Measurements from ENCODE around the gene LARGE2. TPM values are rescaled to one million over a fixed set of nuclear protein-coding genes. Genes with fewer than 3 reads are reported as not detected.

LARGE2 gene
- total and polyA plus RNA-seq, 12 donors = 0.23 to 0.42 TPM; not detected in 10

DNA sequence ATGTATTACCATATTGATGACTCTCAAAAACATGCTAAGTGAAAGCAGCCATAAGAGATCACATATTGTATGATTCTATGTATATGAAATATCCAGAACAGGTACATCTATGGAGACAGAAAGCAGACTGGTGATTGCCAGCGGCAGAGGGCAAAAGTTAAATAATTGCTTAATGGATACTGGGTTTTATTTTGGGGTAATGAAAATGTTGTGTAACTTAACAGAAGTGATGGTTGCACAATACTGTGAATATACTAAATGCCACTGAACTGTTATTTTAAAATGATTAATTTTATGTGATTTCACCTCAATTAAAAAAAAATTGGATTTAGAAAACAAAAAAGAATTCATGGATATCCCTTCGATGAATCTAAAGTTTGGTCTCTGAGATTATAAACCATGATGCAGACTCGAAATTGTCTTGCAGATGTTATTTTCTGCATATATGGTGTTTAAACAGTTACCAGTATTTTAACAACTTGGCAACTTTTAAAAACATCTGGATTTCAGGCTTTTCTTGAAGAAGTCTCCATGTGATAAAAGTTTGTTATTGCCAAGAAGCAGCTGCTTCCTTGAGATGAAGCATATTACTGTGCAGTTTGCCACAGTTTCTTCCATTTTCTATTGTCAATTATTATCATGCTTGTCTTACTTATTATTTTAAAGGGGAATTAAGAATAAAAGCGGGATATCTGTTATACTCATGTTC, 38.1 kb downstream of the LARGE2 start:
- ATAC-seq (peak in 3 of 8 donors; percentile 48 to 56 (median 49)), DNase-seq (no peak)
- H3K27me3 ChIP-seq = no peaks in the 10 kb centered on the region
- H3K27ac ChIP-seq = peak overlapping the region in 3 of 10 donors; percentile 5 to 47 (median 46)
- no peak overlapping the region for H3K4me3 ChIP-seq
- H3K4me1 ChIP-seq = peaks cover 0 to 34% (median 12%) of the 10 kb centered on the region in 9 donors
- intact Hi-C loops (cut with DNase I) = loop anchor here in 4 of 10 donors (10.0 kb wide), 3 partner anchors 54 to 354 kb away; no protein-coding TSS in a partner anchor
- H3K9me3 ChIP-seq = peaks cover 0 to 6% (median 0%) of the 10 kb centered on the region in 11 donors
- H3K36me3 ChIP-seq = peaks cover 0 to 62% (median 4%) of the 10 kb centered on the region in 9 donors
- TF ChIP-seq, protein P1, sequence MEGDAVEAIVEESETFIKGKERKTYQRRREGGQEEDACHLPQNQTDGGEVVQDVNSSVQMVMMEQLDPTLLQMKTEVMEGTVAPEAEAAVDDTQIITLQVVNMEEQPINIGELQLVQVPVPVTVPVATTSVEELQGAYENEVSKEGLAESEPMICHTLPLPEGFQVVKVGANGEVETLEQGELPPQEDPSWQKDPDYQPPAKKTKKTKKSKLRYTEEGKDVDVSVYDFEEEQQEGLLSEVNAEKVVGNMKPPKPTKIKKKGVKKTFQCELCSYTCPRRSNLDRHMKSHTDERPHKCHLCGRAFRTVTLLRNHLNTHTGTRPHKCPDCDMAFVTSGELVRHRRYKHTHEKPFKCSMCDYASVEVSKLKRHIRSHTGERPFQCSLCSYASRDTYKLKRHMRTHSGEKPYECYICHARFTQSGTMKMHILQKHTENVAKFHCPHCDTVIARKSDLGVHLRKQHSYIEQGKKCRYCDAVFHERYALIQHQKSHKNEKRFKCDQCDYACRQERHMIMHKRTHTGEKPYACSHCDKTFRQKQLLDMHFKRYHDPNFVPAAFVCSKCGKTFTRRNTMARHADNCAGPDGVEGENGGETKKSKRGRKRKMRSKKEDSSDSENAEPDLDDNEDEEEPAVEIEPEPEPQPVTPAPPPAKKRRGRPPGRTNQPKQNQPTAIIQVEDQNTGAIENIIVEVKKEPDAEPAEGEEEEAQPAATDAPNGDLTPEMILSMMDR (IDR thresholded peaks at IDR 0.05) = no peak
- 60 to 62% methylated on average over 4 of the region's 4 CpGs for WGBS, 2 donors

DNA sequence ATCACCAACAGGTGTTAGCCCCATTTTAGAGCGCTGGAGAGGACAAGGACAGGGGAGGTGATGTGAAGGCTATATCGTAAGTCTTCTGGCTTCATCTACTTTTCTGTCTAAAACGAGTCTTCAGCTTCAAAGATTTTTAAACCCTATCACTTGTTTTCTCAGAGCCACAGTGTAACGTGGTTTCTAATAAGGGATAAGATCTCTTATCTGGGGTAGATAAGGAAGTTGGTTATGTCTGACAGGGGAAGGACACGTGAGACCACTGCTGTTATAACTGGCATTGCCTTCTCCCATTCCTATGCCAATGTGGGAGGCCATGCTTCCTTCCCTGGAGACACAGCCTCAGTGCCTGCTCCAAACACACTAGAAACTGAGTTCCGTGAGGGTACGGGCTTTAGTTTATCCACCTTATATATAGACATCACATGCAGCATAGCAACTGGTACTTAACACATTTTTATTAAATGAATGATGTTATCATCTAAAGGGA, 39.3 kb downstream of the LARGE2 start:
- TF ChIP-seq, protein P1 (IDR thresholded peaks at IDR 0.05) = no peak
- intact Hi-C loops (cut with DNase I) = loop anchor here in 4 of 10 donors (10.0 kb wide), 3 partner anchors 53 to 353 kb away; no protein-coding TSS in a partner anchor

DNA sequence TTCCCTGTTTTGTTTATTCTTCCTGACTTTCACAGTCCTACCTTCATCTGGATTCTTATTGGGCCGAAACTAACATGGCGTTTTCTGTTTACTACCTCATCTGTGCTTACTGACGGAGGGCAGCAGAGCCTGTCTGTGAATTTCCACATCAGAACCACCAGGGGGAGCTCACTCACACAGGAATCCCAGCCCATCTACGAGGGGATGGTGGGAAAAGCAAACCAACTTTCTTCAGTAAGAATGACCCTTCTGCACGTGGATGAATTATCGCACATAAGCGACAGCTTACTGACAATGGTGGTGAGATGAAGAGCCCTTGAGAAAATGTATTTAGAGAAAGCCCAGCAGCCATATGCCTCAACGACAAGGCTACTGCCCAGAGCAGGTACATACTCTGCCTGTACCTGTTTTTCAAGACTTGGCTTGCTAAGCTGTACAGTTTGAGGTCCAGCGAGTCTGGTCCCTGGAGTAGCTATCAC, 42.5 kb downstream of the LARGE2 start:
- TF ChIP-seq, protein P1 (IDR thresholded peaks at IDR 0.05) = peak; percentile 78 to 96 (median 89)
- Histone ChIP-seq H3K4me1 (peaks cover 0 to 26% (median 8%) of the 10 kb centered on the region in 9 donors), H3K9me3 (no peaks in the 10 kb centered on the region), H3K36me3 (peaks cover 0 to 88% (median 25%) of the 10 kb centered on the region in 9 donors), H3K4me3 (no peak overlapping the region), H3K27me3 (no peaks in the 10 kb centered on the region), H3K27ac (peak overlapping the region in 2 of 10 donors; percentile 18 to 19)
- 19 to 20% methylated on average over 9 of the region's 9 CpGs for WGBS, 2 donors
- DNase-seq = peak; percentile 17 to 67
- intact Hi-C loops (cut with DNase I) = loop anchor here (1.0 to 10.0 kb wide), 8 partner anchors 37 to 350 kb away; no protein-coding TSS in a partner anchor
- peak; percentile 63 to 91 (median 85) for ATAC-seq

More for the DNA sequence above, 39.3 kb downstream of the LARGE2 start:
- Histone ChIP-seq H3K9me3 (peaks cover 0 to 6% (median 0%) of the 10 kb centered on the region in 11 donors), H3K36me3 (peaks cover 0 to 65% (median 4%) of the 10 kb centered on the region in 9 donors), H3K27me3 (no peaks in the 10 kb centered on the region), H3K27ac (no peak overlapping the region), H3K4me3 (no peak overlapping the region), H3K4me1 (peaks cover 0 to 34% (median 12%) of the 10 kb centered on the region in 9 donors)
- ATAC-seq (no peak), DNase-seq (no peak)
- WGBS, 2 donors = 67 to 68% methylated on average over 7 of the region's 7 CpGs

DNA sequence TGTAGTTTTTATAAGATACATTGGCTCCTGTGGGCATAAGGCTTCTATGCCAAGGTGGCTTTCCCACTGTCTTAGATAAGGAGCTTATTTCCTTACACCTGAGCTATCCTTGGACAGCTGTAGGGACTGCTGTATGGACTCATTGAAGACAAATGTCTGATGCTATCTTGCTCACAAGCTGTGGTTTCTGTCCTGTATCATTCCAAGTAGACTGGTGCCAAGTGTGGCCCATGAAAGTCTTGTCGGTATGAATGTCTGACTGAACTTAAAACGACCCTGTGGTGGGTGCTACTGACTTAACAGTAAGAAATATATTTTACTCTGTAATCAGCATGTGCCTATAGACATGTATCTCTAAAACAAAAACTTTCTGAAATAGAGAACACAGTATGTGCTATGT, 45.0 kb downstream of the LARGE2 start:
- Histone ChIP-seq H3K4me3 (no peak overlapping the region), H3K27ac (no peak overlapping the region), H3K9me3 (no peaks in the 10 kb centered on the region), H3K4me1 (peaks cover 0 to 9% (median 5%) of the 10 kb centered on the region in 9 donors), H3K36me3 (peaks cover 0 to 98% (median 36%) of the 10 kb centered on the region in 9 donors), H3K27me3 (no peaks in the 10 kb centered on the region)
- WGBS, 2 donors = 59 to 63% methylated on average over 2 of the region's 2 CpGs
- ATAC-seq (no peak), DNase-seq (no peak)
- intact Hi-C loops (cut with DNase I) = loop anchor here in 8 of 10 donors (2.0 to 10.0 kb wide), 7 partner anchors 35 to 347 kb away; no protein-coding TSS in a partner anchor
- TF ChIP-seq, protein P1 (IDR thresholded peaks at IDR 0.05) = no peak

Measured in heart right ventricle (tissue), 16 donors.